ENCODE results near the gene CYP4F3.
"Not testable (repeated sequence)": the region's sequence is repeated elsewhere in the genome, so short reads cannot be mapped to it uniquely, and the experiment has no call there.

The CYP4F3 gene

GRCh38 chr19:15666883-15667282 lies 26.2 kb downstream of the CYP4F3 start:
- DNase-seq (ENCODE audit: low read depth): no peak

GRCh38 chr19:15669440-15669839 lies 28.7 kb downstream of the CYP4F3 start:
- DNase-seq (ENCODE audit: low read depth): no peak

GRCh38 chr19:15669891-15670290 lies 29.2 kb downstream of the CYP4F3 start:
- DNase-seq (ENCODE audit: low read depth): no peak

- DNase-seq (ENCODE audit: low read depth): no peak
These were observed 30.6 kb downstream of the CYP4F3 start for GRCh38 chr19:15671237-15671821.

- DNase-seq (ENCODE audit: low read depth): no peak
These were observed 31.3 kb downstream of the CYP4F3 start for GRCh38 chr19:15671891-15672579.

GRCh38 chr19:15672580-15673175 lies 32.0 kb downstream of the CYP4F3 start, which contains the start of gene CYP4F12:
Gene CYP4F12, plus strand, starts transcription at chr19:15673087. Its CDS starts 443 bp downstream, at chr19:15673530.
- DNase-seq (ENCODE audit: low read depth): no peak

GRCh38 chr19:15673176-15673654 lies 32.5 kb downstream of the CYP4F3 start:
- no peak for DNase-seq (ENCODE audit: low read depth)

- no peak for DNase-seq (ENCODE audit: low read depth)
These were observed 34.9 kb downstream of the CYP4F3 start for GRCh38 chr19:15675560-15675959.

GRCh38 chr19:15679089-15679488 lies 38.4 kb downstream of the CYP4F3 start:
- DNase-seq (ENCODE audit: low read depth): no peak

GRCh38 chr19:15679865-15680264 lies 39.2 kb downstream of the CYP4F3 start:
- DNase-seq (ENCODE audit: low read depth): not testable (repeated sequence)

- DNase-seq (ENCODE audit: low read depth): no peak
These were observed 40.0 kb downstream of the CYP4F3 start for GRCh38 chr19:15680478-15681322.

GRCh38 chr19:15683411-15683810 lies 42.7 kb downstream of the CYP4F3 start:
- no peak for DNase-seq (ENCODE audit: low read depth)

GRCh38 chr19:15684828-15685227 lies 44.1 kb downstream of the CYP4F3 start:
- DNase-seq (ENCODE audit: low read depth): no peak

- no peak for DNase-seq (ENCODE audit: low read depth)
These were observed 56.0 kb downstream of the CYP4F3 start for GRCh38 chr19:15696654-15697194.

GRCh38 chr19:15701757-15702533 lies 61.2 kb downstream of the CYP4F3 start:
- no peak for DNase-seq (ENCODE audit: low read depth)

- peak; percentile 26 for DNase-seq (ENCODE audit: low read depth)
These were observed 61.8 kb downstream of the CYP4F3 start for GRCh38 chr19:15702534-15702930.

Data from fibroblast of gingiva (primary cell).